ACC112 (cell line): ENCODE data around the gene FCRLA.
A peak's percentile ranks its signal among the peaks of the same experiment; 100 is the strongest.

Experiments used
- H2AFZ ChIP-seq: fragments of 200-600 bp; sonication (generic); one replicate; pipeline ENCODE4 v1.6.0; 2017; ENCODE audit warnings: antibody characterized with exemption, low read length; ENCODE audit not compliant: unreplicated experiment
- H3K27ac ChIP-seq: fragments of 200-600 bp; sonication (generic); 2 replicates; pipeline ENCODE4 v1.5.1; 2014; ENCODE audit warnings: low read depth, mild to moderate bottlenecking, antibody characterized with exemption, low read length, moderate library complexity
- H3K27me3 ChIP-seq: fragments of 200-600 bp; sonication (generic); 2 replicates; pipeline ENCODE4 v1.6.1; 2014; ENCODE audit warnings: mild to moderate bottlenecking, antibody characterized with exemption, low read length, moderate library complexity, mixed read lengths; ENCODE audit not compliant: insufficient read depth
- H3K36me3 ChIP-seq: fragments of 200-600 bp; sonication (generic); 2 replicates; pipeline ENCODE4 v1.6.1; 2016; ENCODE audit warnings: mild to moderate bottlenecking, antibody characterized with exemption, low read length, moderate library complexity, mixed read lengths; ENCODE audit not compliant: insufficient read depth
- H3K4me1 ChIP-seq: fragments of 200-600 bp; sonication (generic); one replicate; pipeline ENCODE4 v1.6.1; 2016; ENCODE audit warnings: low read length, mixed read lengths; ENCODE audit not compliant: insufficient read depth, unreplicated experiment, control insufficient read depth
- H3K4me3 ChIP-seq: fragments of 200-600 bp; sonication (generic); 2 replicates; pipeline ENCODE4 v1.5.1; 2014; ENCODE audit warnings: mild to moderate bottlenecking, low read depth, low read length
- H3K79me2 ChIP-seq: fragments of 200-600 bp; sonication (generic); one replicate; pipeline ENCODE4 v1.6.0; 2016; ENCODE audit warnings: low read length; ENCODE audit not compliant: control insufficient read depth, unreplicated experiment, insufficient read depth

Gene FCRLA

GRCh38 chr1:161733526-161733925 lies 26.5 kb downstream of the FCRLA start:
- H3K36me3 ChIP-seq: no peaks in the 10 kb centered on the region
- no peak overlapping the region for H3K4me3 ChIP-seq
- H3K27me3 ChIP-seq: no peaks in the 10 kb centered on the region
- H3K4me1 ChIP-seq: peaks cover 39% of the 10 kb centered on the region
- H3K27ac ChIP-seq: peak overlapping the region; percentile 72
- no peak overlapping the region for H2AFZ ChIP-seq
- no peaks in the 10 kb centered on the region for H3K79me2 ChIP-seq

DNA sequence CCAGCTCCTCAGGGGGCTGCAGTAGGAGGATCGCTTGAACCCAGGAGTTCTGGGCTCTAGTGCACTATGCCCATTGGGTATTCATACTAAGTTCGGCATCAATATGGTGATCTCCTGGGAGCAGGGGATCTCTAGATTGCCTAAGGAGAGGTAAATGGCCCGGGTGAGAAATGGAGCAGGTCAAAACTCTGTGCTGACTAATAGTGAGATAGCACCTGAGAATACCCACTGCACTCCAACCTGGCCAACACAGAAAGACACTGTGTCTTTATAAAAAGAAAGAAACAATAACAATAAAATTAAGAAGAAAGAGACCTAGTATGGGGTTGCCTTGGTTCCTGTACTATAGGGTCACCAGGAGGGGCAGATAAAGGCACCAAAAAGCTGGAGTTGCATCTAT lies 28.8 kb downstream of the FCRLA start:
- no peaks in the 10 kb centered on the region for H3K79me2 ChIP-seq
- no peak overlapping the region for H3K27ac ChIP-seq
- no peak overlapping the region for H2AFZ ChIP-seq
- peaks cover 24% of the 10 kb centered on the region for H3K4me1 ChIP-seq
- no peaks in the 10 kb centered on the region for H3K36me3 ChIP-seq
- no peaks in the 10 kb centered on the region for H3K27me3 ChIP-seq
- H3K4me3 ChIP-seq: no peak overlapping the region

DNA sequence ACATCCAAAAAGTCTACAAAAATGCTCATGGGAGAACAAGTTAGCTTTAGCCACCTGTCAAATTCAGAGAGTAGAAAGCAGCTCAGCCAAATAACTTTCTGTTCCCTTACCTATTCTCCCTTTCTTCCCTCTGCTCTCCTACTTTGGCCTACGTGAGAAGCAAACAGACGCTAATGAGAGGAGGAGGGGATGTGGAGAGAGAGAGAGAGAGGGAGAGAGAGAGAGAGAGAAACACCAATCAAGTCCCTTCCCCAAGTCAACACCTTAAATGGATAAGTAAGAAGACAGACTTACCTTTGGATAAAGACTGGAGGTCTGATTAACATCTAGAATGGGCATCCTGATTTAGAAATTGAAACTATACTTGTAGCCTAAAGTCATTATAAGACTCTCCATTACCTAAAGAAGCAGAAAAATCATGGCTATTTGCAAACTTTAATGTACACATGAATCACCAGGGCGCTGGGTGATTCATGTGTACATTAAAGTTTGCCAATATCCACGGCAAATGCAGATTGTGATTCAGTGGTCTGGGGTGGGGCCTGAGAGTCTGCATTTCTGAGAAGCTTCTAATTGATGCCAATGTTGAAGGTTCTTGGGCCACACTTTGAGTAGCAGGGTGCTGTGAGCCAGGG lies 29.4 kb downstream of the FCRLA start:
- peak overlapping the region; percentile 27; the same call in 1 of the 2 replicates for H3K4me3 ChIP-seq
- no peaks in the 10 kb centered on the region for H3K79me2 ChIP-seq
- H3K27ac ChIP-seq: no peak overlapping the region
- H3K4me1 ChIP-seq: peaks cover 23% of the 10 kb centered on the region
- H3K36me3 ChIP-seq: no peaks in the 10 kb centered on the region
- H2AFZ ChIP-seq: peak overlapping the region; percentile 33
- no peaks in the 10 kb centered on the region for H3K27me3 ChIP-seq

GRCh38 chr1:161737625-161738024 lies 30.6 kb downstream of the FCRLA start:
- Histone ChIP-seq H3K36me3 (no peaks in the 10 kb centered on the region), H3K79me2 (no peaks in the 10 kb centered on the region), H3K27ac (no peak overlapping the region), H3K27me3 (no peaks in the 10 kb centered on the region), H2AFZ (no peak overlapping the region), H3K4me1 (peaks cover 22% of the 10 kb centered on the region), H3K4me3 (no peak overlapping the region)

DNA sequence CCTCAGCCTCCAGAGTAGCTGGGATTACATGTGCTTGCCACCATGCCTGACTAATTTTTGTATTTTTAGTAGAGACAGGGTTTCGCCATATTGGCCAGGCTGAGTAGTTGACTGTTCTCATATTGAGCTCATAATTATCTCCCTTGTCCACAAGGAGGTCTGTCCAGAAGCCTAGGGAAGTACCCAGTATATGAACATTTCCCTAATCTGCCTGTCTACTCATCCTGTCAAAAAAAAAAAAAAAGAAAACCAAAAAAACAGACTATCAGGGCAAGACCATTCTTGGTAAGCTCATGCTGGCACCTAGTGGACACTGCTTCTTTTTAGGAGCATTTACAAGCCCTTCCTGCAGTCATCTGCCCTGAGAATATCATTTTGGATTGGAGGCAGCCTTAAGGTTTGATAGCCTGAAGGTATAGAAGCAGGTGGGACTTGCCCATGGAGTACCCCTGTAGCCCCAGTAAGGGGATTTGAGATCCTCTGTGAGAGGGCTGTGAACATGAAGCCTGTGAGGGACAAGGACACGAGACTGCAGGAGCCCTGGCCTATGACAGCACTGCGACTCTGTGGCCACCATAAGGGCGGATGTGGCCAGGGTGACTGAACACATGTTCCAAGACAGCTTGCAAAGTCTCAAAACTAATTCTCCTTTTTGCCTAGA lies 31.7 kb downstream of the FCRLA start:
- Histone ChIP-seq H3K4me1 (peaks cover 19% of the 10 kb centered on the region), H3K36me3 (no peaks in the 10 kb centered on the region), H3K27me3 (no peaks in the 10 kb centered on the region), H3K4me3 (no peak overlapping the region), H3K27ac (no peak overlapping the region), H2AFZ (no peak overlapping the region), H3K79me2 (no peaks in the 10 kb centered on the region)

DNA sequence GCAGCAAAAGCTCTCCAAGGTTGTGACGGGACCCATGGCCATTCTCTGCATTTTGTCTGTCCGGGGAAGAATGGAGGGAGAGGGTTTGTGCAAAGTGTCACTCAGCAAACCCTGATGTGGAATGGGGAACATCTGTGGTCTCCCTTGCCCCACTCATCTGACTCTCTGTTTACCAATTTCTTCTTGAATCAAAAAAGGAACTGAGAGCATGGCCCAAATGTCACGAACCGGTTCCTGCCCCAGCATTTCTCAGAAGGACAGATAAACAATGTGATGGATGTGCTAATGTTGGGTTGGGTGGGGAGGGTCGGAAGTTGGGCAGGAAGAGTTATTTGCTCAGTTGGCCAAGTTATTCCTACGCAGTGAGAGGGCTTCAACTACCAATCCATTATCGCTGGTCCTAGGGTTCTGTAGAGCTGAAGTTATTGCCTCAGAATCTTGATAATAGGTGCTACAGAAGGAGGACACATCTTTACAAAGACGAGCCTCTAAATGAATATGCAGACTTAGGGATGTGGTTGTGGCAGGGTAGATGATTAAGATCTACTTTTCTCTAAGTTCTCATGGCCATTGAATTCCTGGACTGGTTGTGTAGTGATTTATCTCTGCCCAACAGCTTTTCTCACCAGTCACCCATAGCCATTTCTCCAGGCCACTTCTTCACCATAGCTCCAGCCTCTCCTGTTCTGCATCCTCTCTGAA lies 33.0 kb downstream of the FCRLA start:
- no peak overlapping the region for H2AFZ ChIP-seq
- no peaks in the 10 kb centered on the region for H3K79me2 ChIP-seq
- H3K36me3 ChIP-seq: no peaks in the 10 kb centered on the region
- no peaks in the 10 kb centered on the region for H3K27me3 ChIP-seq
- no peak overlapping the region for H3K27ac ChIP-seq
- H3K4me1 ChIP-seq: peaks cover 19% of the 10 kb centered on the region
- no peak overlapping the region for H3K4me3 ChIP-seq

GRCh38 chr1:161740921-161741320 lies 33.9 kb downstream of the FCRLA start:
- Histone ChIP-seq H3K27ac (no peak overlapping the region), H2AFZ (no peak overlapping the region), H3K4me3 (no peak overlapping the region), H3K79me2 (no peaks in the 10 kb centered on the region), H3K27me3 (no peaks in the 10 kb centered on the region), H3K36me3 (no peaks in the 10 kb centered on the region), H3K4me1 (peaks cover 19% of the 10 kb centered on the region)

DNA sequence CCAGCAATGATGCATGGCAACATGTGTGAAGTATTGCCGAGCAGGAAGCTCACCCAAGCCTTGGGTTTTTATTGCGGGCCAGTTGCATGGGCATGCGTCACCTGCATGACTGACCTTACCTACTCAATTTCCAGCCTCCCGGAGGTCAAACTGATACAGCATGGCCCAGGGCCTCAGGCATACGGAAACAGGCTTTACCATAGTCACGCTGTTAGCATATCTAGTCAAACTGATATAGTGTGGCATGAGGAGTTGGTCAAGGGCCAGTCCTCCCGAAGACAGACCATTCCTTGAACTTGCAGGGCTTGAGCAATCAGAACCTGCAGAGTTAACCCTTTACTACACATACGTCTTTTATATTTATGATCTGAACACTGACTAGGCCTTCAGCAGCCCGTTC lies 36.2 kb downstream of the FCRLA start:
- Histone ChIP-seq H2AFZ (peak overlapping the region; percentile 24), H3K36me3 (no peaks in the 10 kb centered on the region), H3K4me1 (peaks cover 11% of the 10 kb centered on the region), H3K4me3 (no peak overlapping the region), H3K27ac (peak overlapping the region; percentile 76; the same call in 1 of the 2 replicates), H3K79me2 (no peaks in the 10 kb centered on the region), H3K27me3 (no peaks in the 10 kb centered on the region)

- Histone ChIP-seq H3K36me3 (peaks cover 12% of the 10 kb centered on the region), H3K27ac (no peak overlapping the region), H3K27me3 (no peaks in the 10 kb centered on the region), H3K4me3 (no peak overlapping the region), H3K4me1 (peaks cover 24% of the 10 kb centered on the region), H2AFZ (no peak overlapping the region), H3K79me2 (peaks cover 18% of the 10 kb centered on the region)
Observed at GRCh38 chr1:161747801-161748200, 40.8 kb downstream of the FCRLA start.

DNA sequence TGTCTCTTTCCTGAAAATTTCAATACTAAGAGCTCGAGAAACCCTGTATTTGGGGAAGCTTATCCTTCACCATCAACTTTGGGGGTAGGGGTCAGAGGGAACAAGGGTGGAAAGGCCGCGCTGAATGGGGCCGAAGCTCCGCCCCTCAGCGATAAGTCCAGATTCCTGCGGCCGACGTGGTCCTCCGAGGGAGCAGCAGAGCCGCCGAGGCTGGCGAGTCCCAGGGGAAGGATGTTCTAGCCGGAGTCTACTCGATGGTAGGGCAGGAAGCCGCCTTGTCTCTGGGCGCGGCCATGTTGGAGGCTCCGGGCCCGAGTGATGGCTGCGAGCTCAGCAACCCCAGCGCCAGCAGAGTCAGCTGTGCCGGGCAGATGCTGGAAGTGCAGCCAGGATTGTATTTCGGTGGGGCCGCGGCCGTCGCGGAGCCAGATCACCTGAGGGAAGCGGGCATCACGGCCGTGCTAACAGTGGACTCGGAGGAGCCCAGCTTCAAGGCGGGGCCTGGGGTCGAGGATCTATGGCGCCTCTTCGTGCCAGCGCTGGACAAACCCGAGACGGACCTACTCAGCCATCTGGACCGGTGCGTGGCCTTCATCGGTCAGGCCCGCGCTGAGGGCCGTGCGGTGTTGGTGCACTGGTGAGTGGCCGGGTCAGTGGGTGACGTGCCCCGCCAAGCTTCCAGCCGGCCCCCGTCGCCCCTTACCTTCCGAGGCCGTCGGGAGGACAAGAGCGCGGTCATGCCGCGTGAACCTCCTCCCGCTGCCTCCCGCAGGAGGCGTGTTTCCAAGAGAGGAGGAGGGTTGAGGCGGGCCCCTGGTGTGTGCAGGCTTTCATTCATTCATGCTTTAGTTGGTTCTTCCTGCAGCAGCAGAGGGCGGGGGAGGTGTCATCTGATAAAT lies 42.7 kb downstream of the FCRLA start, which contains the start of gene DUSP12:
DUSP12 (plus strand) TSS at position 278 of the 899 bp plus-strand sequence; CDS start at position 294, 16 bp downstream.
- Histone ChIP-seq H2AFZ (peak within 1 kb of the TSS; percentile 65), H3K79me2 (peaks cover 28% of the 10 kb centered on the region), H3K4me3 (peak within 1 kb of the TSS; percentile 88), H3K36me3 (peaks cover 26% of the 10 kb centered on the region), H3K4me1 (peaks cover 13% of the 10 kb centered on the region), H3K27me3 (no peaks in the 10 kb centered on the region), H3K27ac (peak within 1 kb of the TSS; percentile 86)
